DLD1 (cell line): ENCODE measurements around the gene TEX12.
"Not testable (repeated sequence)": the region's sequence is repeated elsewhere in the genome, so short reads cannot be mapped to it uniquely, and the experiment has no call there.

ENCODE experiments used
- in situ Hi-C: cut with HindIII; loops from 2 replicates; pipeline ENCODE4 v1.10.0; 2017; ENCODE audit warnings: low sequenced_read_pairs

Gene TEX12

GRCh38 chr11:112163875-112164685 lies 3.1 kb upstream of the TEX12 start, which contains the start of gene IL18:
IL18 (minus strand) TSS chr11:112164094; CDS start chr11:112155053, 9,041 bp downstream.
- in situ Hi-C loops, result no loop called here

DNA sequence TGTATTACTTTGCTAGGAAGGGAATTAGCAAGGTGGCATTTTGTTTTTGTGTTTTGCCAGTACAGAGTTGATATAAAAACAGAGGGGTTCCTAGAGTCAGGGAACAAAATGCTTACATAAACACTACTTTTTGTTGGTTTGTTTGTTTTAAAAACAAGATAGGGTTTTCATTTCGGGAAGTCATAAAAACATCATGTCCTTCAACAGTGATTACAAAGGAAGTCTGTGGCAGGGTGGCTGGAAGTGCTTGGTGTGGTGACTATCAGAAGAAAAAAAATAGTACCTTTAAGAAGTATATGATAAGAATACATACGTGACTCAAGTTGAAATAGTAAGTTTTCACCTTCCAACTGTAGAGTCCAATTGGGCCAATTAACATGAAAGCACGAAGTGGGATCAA lies 2.1 kb upstream of the TEX12 start:
- in situ Hi-C loops, result no loop called here

DNA sequence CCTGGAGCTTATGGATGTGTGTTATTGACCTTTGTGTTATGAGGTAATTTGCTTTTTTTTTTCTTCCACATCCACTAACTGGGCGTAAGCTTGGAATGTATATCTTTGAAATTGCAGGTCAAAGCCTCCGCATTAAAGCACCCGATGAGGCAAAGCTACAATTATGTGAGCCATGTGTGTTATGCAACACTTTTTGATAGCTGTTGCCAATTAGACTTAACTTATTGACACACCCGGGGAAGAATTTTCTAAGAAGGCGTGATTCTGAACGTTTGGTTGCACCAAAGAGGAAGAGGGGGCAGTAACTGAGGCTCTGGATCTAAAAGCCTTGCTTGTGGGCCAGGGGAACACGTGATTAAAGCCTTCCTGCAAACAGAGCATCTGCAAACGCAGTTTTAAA lies 610 bp upstream of the TEX12 start:
- in situ Hi-C loops, result no loop called here

GRCh38 chr11:112172362-112172994 lies 5.3 kb downstream of the TEX12 start:
- in situ Hi-C loops, result no loop called here

GRCh38 chr11:112173152-112173551 lies 6.0 kb downstream of the TEX12 start:
- in situ Hi-C loops, result no loop called here

GRCh38 chr11:112174789-112175598 lies 7.8 kb downstream of the TEX12 start, which contains the start of gene BCO2:
BCO2 (plus strand) TSS chr11:112175512; CDS start chr11:112175602, 90 bp downstream.
- in situ Hi-C loops, result no loop called here

GRCh38 chr11:112175599-112175952 lies 8.4 kb downstream of the TEX12 start:
- in situ Hi-C loops, result no loop called here

DNA sequence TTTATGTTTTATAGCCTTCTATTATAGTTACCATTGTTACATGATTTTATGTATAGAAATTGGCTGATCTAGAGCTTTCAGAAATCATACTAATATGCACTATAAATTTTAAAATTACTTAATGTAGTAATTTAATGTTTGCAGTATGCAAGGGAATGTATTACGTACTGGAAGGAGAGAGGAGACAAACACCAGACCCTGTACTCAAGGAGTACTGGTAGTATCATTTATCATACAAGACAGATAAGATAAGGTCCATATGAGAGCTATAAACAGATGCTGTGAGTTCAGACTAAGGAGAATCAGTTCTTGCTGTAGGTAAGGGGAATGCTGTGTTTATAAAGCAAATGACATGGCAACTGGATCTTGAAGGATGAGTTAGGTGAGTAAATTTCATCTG lies 8.9 kb downstream of the TEX12 start:
- in situ Hi-C loops, result no loop called here

- in situ Hi-C loops, result no loop called here
These were observed 10.4 kb downstream of the TEX12 start for GRCh38 chr11:112177589-112177988.

DNA sequence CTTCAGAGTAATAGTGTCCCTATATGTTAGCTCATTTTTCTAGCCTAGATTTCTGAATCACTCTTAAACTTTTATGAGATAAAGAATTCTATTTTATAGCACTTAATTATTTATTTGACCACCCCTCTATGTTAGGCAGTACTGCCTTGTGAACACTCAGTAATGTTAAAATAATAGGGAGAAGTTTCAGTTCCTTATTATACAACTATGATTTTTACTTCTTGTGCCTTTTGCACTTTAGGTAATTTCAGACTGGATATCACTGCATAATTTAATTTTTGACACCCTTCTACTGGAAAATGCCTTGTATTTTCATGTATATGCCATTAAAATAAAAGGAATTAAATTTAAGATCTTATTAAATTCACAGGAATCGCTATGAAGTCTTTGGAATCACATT lies 11.3 kb downstream of the TEX12 start:
- in situ Hi-C loops, result no loop called here

GRCh38 chr11:112178936-112179335 lies 11.8 kb downstream of the TEX12 start:
- in situ Hi-C loops, result no loop called here

DNA sequence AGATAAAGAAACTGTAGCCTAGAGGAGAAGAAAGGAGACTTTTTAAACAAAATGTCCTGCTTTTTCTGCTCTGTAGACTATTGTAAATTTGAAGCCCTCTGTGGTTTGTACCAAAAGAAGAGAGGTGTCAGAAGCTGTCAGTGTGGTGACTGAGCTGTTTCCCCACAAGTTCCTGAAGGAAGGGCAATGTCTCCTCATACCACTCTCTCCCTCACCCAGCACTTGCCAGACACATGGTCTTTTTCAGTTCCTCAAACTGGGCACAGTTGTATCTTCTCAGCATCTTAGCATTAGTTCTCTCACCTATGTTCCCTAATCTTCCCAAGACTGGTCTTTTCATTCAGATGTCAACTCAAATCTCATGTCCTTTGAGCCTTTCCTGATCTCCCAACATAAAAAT lies 12.4 kb downstream of the TEX12 start:
- in situ Hi-C loops, result no loop called here

DNA sequence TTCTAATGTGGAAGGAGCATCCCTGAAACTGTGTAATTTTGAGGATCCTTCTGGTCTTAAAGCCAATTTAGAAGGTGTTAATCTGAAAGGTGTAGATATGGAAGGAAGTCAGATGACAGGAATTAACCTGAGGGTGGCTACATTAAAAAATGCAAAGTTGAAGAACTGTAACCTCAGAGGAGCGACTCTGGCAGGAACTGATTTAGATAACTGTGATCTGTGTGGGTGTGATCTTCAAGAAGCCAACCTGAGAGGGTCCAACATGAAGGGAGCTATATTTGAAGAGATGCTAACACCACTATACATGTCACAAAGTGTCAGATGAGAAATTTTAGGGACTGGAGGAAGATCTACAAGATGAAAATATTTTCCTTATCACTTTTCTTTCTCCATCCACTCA lies 15.7 kb downstream of the TEX12 start:
- in situ Hi-C loops, result no loop called here

- in situ Hi-C loops, result no loop called here
These were observed 18.7 kb downstream of the TEX12 start for GRCh38 chr11:112185883-112186282.

GRCh38 chr11:112186304-112186703 lies 19.1 kb downstream of the TEX12 start:
- in situ Hi-C loops, result no loop called here

DNA sequence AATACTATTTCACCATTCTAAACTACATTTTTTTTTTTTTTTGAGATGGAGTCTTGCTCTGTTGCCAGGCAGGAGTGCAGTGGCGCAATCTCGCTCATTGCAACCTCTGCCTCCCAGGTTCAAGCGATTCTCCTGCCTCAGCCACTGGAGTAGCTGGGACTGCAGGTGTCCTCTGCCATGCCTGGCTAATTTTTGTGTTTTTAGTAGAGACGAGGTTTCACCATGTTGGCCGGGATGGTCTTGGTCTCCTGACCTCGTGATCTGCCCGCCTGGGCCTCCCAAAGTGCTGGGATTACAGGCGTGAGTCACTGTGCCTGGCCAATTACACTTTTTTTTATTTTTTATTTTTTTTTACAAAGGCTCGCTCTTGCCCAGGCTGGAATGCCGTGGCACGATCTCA lies 27.9 kb downstream of the TEX12 start:
- in situ Hi-C loops, result not testable (repeated sequence)

GRCh38 chr11:112195951-112196351 lies 28.8 kb downstream of the TEX12 start:
- in situ Hi-C loops, result no loop called here

DNA sequence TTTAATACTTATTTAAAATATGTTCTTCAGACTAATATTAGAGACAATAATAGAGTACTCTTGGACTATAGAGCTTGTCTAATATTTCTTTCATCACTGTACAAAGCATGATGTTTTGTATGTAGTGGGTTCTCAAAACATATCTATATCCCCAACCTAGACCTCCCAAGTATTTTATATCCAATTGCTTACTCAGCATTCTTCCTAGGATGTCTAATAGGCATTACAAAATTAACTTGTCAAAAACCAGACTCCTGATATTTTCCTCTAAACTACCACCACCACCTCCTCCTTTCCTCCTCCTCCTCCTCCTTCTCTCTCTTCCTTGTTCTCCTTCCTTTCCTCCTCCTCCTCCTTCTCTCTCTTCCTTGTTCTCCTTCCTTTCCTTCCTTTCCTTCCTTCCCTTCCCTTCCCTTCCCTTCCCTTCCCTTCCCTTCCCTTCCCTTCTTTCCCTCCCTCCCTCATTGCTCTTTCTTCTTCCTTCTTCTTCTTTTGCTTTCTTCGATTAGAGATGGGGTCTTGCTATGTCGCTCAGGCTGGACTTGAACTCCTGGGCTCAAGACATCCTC lies 29.4 kb downstream of the TEX12 start:
- in situ Hi-C loops, result no loop called here

DNA sequence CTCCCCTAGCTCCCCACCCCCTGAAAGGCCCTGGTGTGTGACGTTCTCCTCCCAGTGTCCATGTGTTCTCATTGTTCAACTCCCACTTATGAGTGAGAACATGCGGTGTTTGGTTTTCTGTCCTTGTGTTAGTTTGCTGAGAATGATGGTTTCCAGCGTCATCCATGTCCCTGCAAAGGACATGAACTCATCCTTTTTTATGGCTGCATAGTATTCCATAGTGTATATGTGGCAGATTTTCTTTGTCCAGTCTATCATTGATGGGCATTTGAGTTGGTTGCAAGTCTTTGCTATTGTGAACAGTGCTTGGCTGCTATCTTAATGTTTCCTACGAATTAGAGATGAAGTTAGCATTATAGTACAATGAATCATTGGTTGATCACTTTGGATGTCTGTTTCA lies 31.9 kb downstream of the TEX12 start:
- in situ Hi-C loops, result not testable (repeated sequence)

DNA sequence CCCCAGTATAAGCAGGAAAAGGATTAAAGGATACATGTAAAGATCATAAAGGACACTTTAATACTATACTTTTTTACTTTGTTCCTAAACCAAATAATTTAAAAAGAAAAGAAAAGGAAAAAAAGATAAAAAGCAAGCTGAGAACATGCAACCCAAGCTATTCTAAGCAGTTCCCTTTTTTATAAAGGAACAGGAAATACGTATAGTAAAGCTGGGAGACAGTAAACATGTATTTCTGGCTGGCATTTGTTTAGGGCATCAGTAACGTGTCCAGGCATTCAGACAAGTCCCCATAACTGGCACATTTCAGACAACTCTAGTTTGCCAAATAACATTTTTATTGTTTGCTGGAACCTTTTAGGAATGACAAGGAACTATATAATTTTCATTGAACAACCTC lies 33.1 kb downstream of the TEX12 start:
- in situ Hi-C loops, result no loop called here

GRCh38 chr11:112206071-112206470 lies 38.9 kb downstream of the TEX12 start:
- in situ Hi-C loops, result no loop called here
